Osteoblast (primary cell): ENCODE data around the gene SDC3. TPM values are rescaled to one million over a fixed set of nuclear protein-coding genes. Genes with fewer than 3 reads are reported as not detected.

Experiments
- DNase-seq: peaks from one replicate; pipeline ENCODE4 v3.0.0; 2011; ENCODE audit warnings: low spot score, mixed read lengths; ENCODE audit not compliant: insufficient read length; ENCODE audit errors: missing footprints
- H2AFZ ChIP-seq: 2 replicates; pipeline ENCODE4 v1.6.0; 2011; ENCODE audit warnings: mild to moderate bottlenecking, low read length
- H3K27ac ChIP-seq: 2 replicates; pipeline ENCODE4 v1.5.1; 2011; ENCODE audit warnings: mild to moderate bottlenecking, low read depth, low read length, moderate library complexity
- H3K27me3 ChIP-seq: 2 replicates; pipeline ENCODE4 v1.6.0; 2012; ENCODE audit warnings: mild to moderate bottlenecking, control low read depth, inconsistent platforms, low read length, moderate library complexity; ENCODE audit not compliant: insufficient read depth
- H3K36me3 ChIP-seq: 2 replicates; pipeline ENCODE4 v1.5.1; 2011; ENCODE audit warnings: mild to moderate bottlenecking, low read length, control low read depth, moderate library complexity; ENCODE audit not compliant: insufficient read depth
- H3K4me1 ChIP-seq: 2 replicates; pipeline ENCODE4 v1.5.1; 2011; ENCODE audit warnings: mild to moderate bottlenecking, low read length, control low read depth, moderate library complexity; ENCODE audit not compliant: insufficient read depth
- H3K4me2 ChIP-seq: 2 replicates; pipeline ENCODE4 v1.6.0; 2011; ENCODE audit warnings: mild to moderate bottlenecking, low read length; ENCODE audit not compliant: insufficient read depth
- H3K4me3 ChIP-seq: fragments of 200-600 bp; sonication (generic); 3 replicates; pipeline ENCODE4 v1.5.1; 2012; ENCODE audit warnings: mild to moderate bottlenecking, low read length, inconsistent platforms; ENCODE audit not compliant: insufficient read depth
- H3K79me2 ChIP-seq: 2 replicates; pipeline ENCODE4 v1.6.0; 2012; ENCODE audit warnings: mild to moderate bottlenecking, low read length, control low read depth, inconsistent platforms; ENCODE audit not compliant: insufficient read depth
- H3K9me3 ChIP-seq: 2 replicates; pipeline ENCODE4 v1.5.1; 2011; ENCODE audit warnings: low read depth, low read length, control low read depth
- H4K20me1 ChIP-seq: 2 replicates; pipeline ENCODE4 v1.6.0; 2012; ENCODE audit warnings: mild to moderate bottlenecking, low read length, control low read depth; ENCODE audit not compliant: insufficient read depth
- CTCF ChIP-seq: IDR thresholded peaks from 2 replicates; pipeline ENCODE4 v1.5.1; 2011; ENCODE audit warnings: mild to moderate bottlenecking, low read depth, low read length, moderate library complexity; ENCODE audit errors: extremely low read depth
- total RNA-seq: library from RNA; depleted of rRNA; stranded (reverse); fragments of >200 nt; gene quantifications from 2 replicates; pipeline ENCODE4 v1.2.3, GENCODE V29; 2012

The SDC3 gene
- total RNA-seq, 1 donor = 39.8 TPM

DNA sequence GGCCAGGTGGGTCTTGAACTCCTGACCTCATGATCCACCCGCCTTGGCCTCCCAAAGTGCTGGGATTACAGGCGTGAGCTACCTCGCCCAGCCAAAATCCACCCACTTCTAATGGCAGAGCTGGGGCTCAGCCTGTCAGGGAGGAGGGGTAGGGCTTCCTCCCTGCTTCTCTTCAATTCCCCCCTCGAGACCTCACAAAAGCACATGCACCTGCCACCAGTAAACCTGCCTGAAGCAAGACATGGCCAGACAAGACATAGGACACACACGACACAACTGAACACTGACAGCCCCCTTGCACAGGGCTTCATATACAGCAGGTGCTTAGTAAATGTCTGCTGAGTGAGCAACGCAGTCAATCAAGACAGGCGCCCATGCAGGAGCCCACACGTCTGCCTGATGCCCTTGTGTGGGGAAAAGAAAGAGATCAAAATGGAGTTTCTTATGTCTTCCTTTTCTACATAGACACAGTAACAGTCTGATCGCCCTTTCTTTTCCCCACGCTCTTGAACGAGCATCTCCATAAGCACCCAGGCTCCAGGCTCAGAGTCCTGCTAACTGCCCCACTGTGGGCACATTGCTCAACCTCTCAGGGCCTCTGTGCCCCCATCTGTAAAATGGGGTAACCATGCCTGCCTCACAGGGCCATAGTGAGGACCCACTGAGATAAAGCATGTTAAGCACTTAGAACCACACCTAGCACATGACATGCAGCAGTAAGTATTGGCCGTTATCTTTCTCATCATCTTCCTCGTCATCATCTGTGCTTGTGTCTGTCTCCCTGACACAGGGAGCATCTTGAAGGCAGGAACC, 8.8 kb downstream of the SDC3 start:
- H4K20me1 ChIP-seq = peaks cover 34% of the 10 kb centered on the region

GRCh38 chr1:30898031-30898815, 10.3 kb downstream of the SDC3 start:
- peak; percentile 53 for DNase-seq
- TF ChIP-seq CTCF = no peak

More for the DNA sequence above, 8.8 kb downstream of the SDC3 start:
- no peak for TF ChIP-seq CTCF
- peaks cover 5% of the 10 kb centered on the region for H3K4me1 ChIP-seq
- H3K79me2 ChIP-seq = peaks cover 9% of the 10 kb centered on the region
- H3K27me3 ChIP-seq = no peaks in the 10 kb centered on the region
- H3K4me2 ChIP-seq = no peak overlapping the region
- no peaks in the 10 kb centered on the region for H3K36me3 ChIP-seq
- H3K4me3 ChIP-seq = no peak overlapping the region
- no peaks in the 10 kb centered on the region for H3K9me3 ChIP-seq
- peak; percentile 59 for DNase-seq
- no peak overlapping the region for H2AFZ ChIP-seq
- H3K27ac ChIP-seq = no peak overlapping the region

GRCh38 chr1:30896905-30897304, 11.7 kb downstream of the SDC3 start:
- Histone ChIP-seq H3K27me3 (no peaks in the 10 kb centered on the region), H3K79me2 (peaks cover 9% of the 10 kb centered on the region), H3K9me3 (no peaks in the 10 kb centered on the region), H4K20me1 (peaks cover 50% of the 10 kb centered on the region), H3K36me3 (no peaks in the 10 kb centered on the region), H3K4me3 (no peak overlapping the region), H2AFZ (no peak overlapping the region), H3K27ac (no peak overlapping the region), H3K4me2 (no peak overlapping the region), H3K4me1 (no peaks in the 10 kb centered on the region)
- TF ChIP-seq CTCF = no peak
- DNase-seq = peak; percentile 39

More at GRCh38 chr1:30898031-30898815, 10.3 kb downstream of the SDC3 start:
- H3K4me2 ChIP-seq = no peak overlapping the region
- H3K79me2 ChIP-seq = peaks cover 9% of the 10 kb centered on the region
- H2AFZ ChIP-seq = no peak overlapping the region
- H3K9me3 ChIP-seq = no peaks in the 10 kb centered on the region
- no peak overlapping the region for H3K27ac ChIP-seq
- peaks cover 41% of the 10 kb centered on the region for H4K20me1 ChIP-seq
- no peak overlapping the region for H3K4me3 ChIP-seq
- H3K36me3 ChIP-seq = no peaks in the 10 kb centered on the region
- no peaks in the 10 kb centered on the region for H3K27me3 ChIP-seq
- peaks cover 5% of the 10 kb centered on the region for H3K4me1 ChIP-seq
